Measurements from ENCODE around the gene MRS2. TPM values are rescaled to one million over a fixed set of nuclear protein-coding genes. Genes with fewer than 3 reads are reported as not detected.
"Not testable (repeated sequence)": the region's sequence is repeated elsewhere in the genome, so short reads cannot be mapped to it uniquely, and the experiment has no call there.

MRS2 gene
- total and polyA plus RNA-seq, 4 experiments from 2014 or later, result 19.0 to 27.1 (median 23.4) TPM

GRCh38 chr6:24391756-24392405, 10.9 kb upstream of the MRS2 start:
- H3K4me3 Mint-ChIP-seq, result no peak overlapping the region
- no peaks in the 10 kb centered on the region for H3K9me3 ChIP-seq (ENCODE audit: control insufficient read depth in 1 of 2, low read length in 2 of 2)
- H3K4me3 ChIP-seq (ENCODE audit: low read length in 2 of 2), result no peak overlapping the region
- intact Hi-C loops (cut with micrococcal nuclease), result no loop called here
- H3K27ac ChIP-seq (ENCODE audit: low read depth, low read length), result no peak overlapping the region
- POLR2A ChIA-PET (ENCODE audit: partially characterized antibody), result no interaction called here
- no peaks in the 10 kb centered on the region for H3K4me1 ChIP-seq (ENCODE audit: insufficient read depth, low read length)
- H3K36me3 ChIP-seq (ENCODE audit: insufficient read depth, low read length), result no peaks in the 10 kb centered on the region
- no peaks in the 10 kb centered on the region for H3K27me3 ChIP-seq (ENCODE audit: insufficient read depth, low read length)
- H3K36me3 Mint-ChIP-seq, result no peaks in the 10 kb centered on the region
- no peak overlapping the region for H3K27ac Mint-ChIP-seq
- no peaks in the 10 kb centered on the region for H3K4me1 Mint-ChIP-seq
- CTCF ChIA-PET (ENCODE audit: partially characterized antibody), result no interaction called here
- H3K27me3 Mint-ChIP-seq, result peaks cover 11 to 21% of the 10 kb centered on the region in 2 donors
- H3K9me3 Mint-ChIP-seq, result peaks cover 0 to 9% (median 6%) of the 10 kb centered on the region in 8 donors
- no peak for DNase-seq

- no peak overlapping the region for H3K27ac ChIP-seq (ENCODE audit: low read depth, low read length)
- ChIA-PET POLR2A (ENCODE audit: partially characterized antibody) (no interaction called here), CTCF (ENCODE audit: partially characterized antibody) (no interaction called here)
- no peaks in the 10 kb centered on the region for H3K27me3 ChIP-seq (ENCODE audit: insufficient read depth, low read length)
- no peaks in the 10 kb centered on the region for H3K4me1 ChIP-seq (ENCODE audit: insufficient read depth, low read length)
- no peaks in the 10 kb centered on the region for H3K36me3 Mint-ChIP-seq
- intact Hi-C loops (cut with micrococcal nuclease), result no loop called here
- H3K27me3 Mint-ChIP-seq, result peaks cover 20 to 27% of the 10 kb centered on the region in 2 donors
- no peak for DNase-seq
- no peaks in the 10 kb centered on the region for H3K4me1 Mint-ChIP-seq
- H3K4me3 Mint-ChIP-seq, result no peak overlapping the region
- H3K9me3 Mint-ChIP-seq, result peaks cover 0 to 13% (median 9%) of the 10 kb centered on the region in 8 donors
- H3K9me3 ChIP-seq (ENCODE audit: control insufficient read depth in 1 of 2, low read length in 2 of 2), result no peaks in the 10 kb centered on the region
- H3K36me3 ChIP-seq (ENCODE audit: insufficient read depth, low read length), result no peaks in the 10 kb centered on the region
- no peak overlapping the region for H3K4me3 ChIP-seq (ENCODE audit: low read length in 2 of 2)
- peak overlapping the region in 1 of 7 donors; percentile 2 for H3K27ac Mint-ChIP-seq
These were observed 8.5 kb upstream of the MRS2 start for GRCh38 chr6:24394061-24394779.

- peak overlapping the region in 1 of 7 donors; percentile 2 for H3K27ac Mint-ChIP-seq
- ChIA-PET POLR2A (ENCODE audit: partially characterized antibody) (no interaction called here), CTCF (ENCODE audit: partially characterized antibody) (no interaction called here)
- no peaks in the 10 kb centered on the region for H3K9me3 ChIP-seq (ENCODE audit: control insufficient read depth in 1 of 2, low read length in 2 of 2)
- H3K4me1 Mint-ChIP-seq, result no peaks in the 10 kb centered on the region
- H3K4me3 ChIP-seq (ENCODE audit: low read length in 2 of 2), result no peak overlapping the region
- no peaks in the 10 kb centered on the region for H3K36me3 Mint-ChIP-seq
- peaks cover 0 to 11% (median 9%) of the 10 kb centered on the region in 8 donors for H3K9me3 Mint-ChIP-seq
- intact Hi-C loops (cut with micrococcal nuclease), result no loop called here
- no peak for DNase-seq
- peaks cover 27 to 33% of the 10 kb centered on the region in 2 donors for H3K27me3 Mint-ChIP-seq
- H3K4me3 Mint-ChIP-seq, result no peak overlapping the region
- H3K27ac ChIP-seq (ENCODE audit: low read depth, low read length), result no peak overlapping the region
- no peaks in the 10 kb centered on the region for H3K4me1 ChIP-seq (ENCODE audit: insufficient read depth, low read length)
- no peaks in the 10 kb centered on the region for H3K36me3 ChIP-seq (ENCODE audit: insufficient read depth, low read length)
- no peaks in the 10 kb centered on the region for H3K27me3 ChIP-seq (ENCODE audit: insufficient read depth, low read length)
These were observed 7.8 kb upstream of the MRS2 start for GRCh38 chr6:24394780-24395437.

- no peaks in the 10 kb centered on the region for H3K27me3 ChIP-seq (ENCODE audit: insufficient read depth, low read length)
- no peaks in the 10 kb centered on the region for H3K36me3 ChIP-seq (ENCODE audit: insufficient read depth, low read length)
- Mint-ChIP-seq H3K36me3 (no peaks in the 10 kb centered on the region), H3K27ac (no peak overlapping the region), H3K27me3 (peaks cover 31 to 41% of the 10 kb centered on the region in 2 donors), H3K4me1 (no peaks in the 10 kb centered on the region), H3K9me3 (peaks cover 0 to 11% (median 9%) of the 10 kb centered on the region in 8 donors), H3K4me3 (no peak overlapping the region)
- no peak for DNase-seq
- no peak overlapping the region for H3K4me3 ChIP-seq (ENCODE audit: low read length in 2 of 2)
- intact Hi-C loops (cut with micrococcal nuclease), result no loop called here
- H3K9me3 ChIP-seq (ENCODE audit: control insufficient read depth in 1 of 2, low read length in 2 of 2), result no peaks in the 10 kb centered on the region
- H3K27ac ChIP-seq (ENCODE audit: low read depth, low read length), result no peak overlapping the region
- H3K4me1 ChIP-seq (ENCODE audit: insufficient read depth, low read length), result no peaks in the 10 kb centered on the region
- POLR2A ChIA-PET (ENCODE audit: partially characterized antibody), result no interaction called here
- CTCF ChIA-PET (ENCODE audit: partially characterized antibody), result no interaction called here
These were observed 5.9 kb upstream of the MRS2 start for GRCh38 chr6:24396824-24397223.

GRCh38 chr6:24397631-24398030, 5.1 kb upstream of the MRS2 start:
- Histone ChIP-seq H3K27ac (ENCODE audit: low read depth, low read length) (no peak overlapping the region), H3K27me3 (ENCODE audit: insufficient read depth, low read length) (no peaks in the 10 kb centered on the region), H3K36me3 (ENCODE audit: insufficient read depth, low read length) (no peaks in the 10 kb centered on the region), H3K4me1 (ENCODE audit: insufficient read depth, low read length) (no peaks in the 10 kb centered on the region), H3K9me3 (ENCODE audit: control insufficient read depth in 1 of 2, low read length in 2 of 2) (no peaks in the 10 kb centered on the region), H3K4me3 (ENCODE audit: low read length in 2 of 2) (no peak overlapping the region)
- Mint-ChIP-seq H3K36me3 (no peaks in the 10 kb centered on the region), H3K27ac (no peak overlapping the region), H3K27me3 (peaks cover 31 to 41% of the 10 kb centered on the region in 2 donors), H3K4me1 (peaks cover 2 to 6% (median 2%) of the 10 kb centered on the region in 4 donors), H3K9me3 (peaks cover 0 to 11% (median 9%) of the 10 kb centered on the region in 8 donors), H3K4me3 (no peak overlapping the region)
- DNase-seq, result no peak
- intact Hi-C loops (cut with micrococcal nuclease), result no loop called here
- ChIA-PET POLR2A (ENCODE audit: partially characterized antibody) (no interaction called here), CTCF (ENCODE audit: partially characterized antibody) (no interaction called here)

GRCh38 chr6:24400045-24401039, 2.4 kb upstream of the MRS2 start:
- not testable (repeated sequence) for DNase-seq
- peaks cover 29 to 35% of the 10 kb centered on the region in 2 donors for H3K27me3 Mint-ChIP-seq

More at GRCh38 chr6:24400045-24401039, 2.4 kb upstream of the MRS2 start:
- H3K27me3 ChIP-seq (ENCODE audit: insufficient read depth, low read length); CTCF ChIA-PET (ENCODE audit: partially characterized antibody); H3K36me3 Mint-ChIP-seq; H3K27ac ChIP-seq (ENCODE audit: low read depth, low read length); POLR2A ChIA-PET (ENCODE audit: partially characterized antibody); H3K4me3 ChIP-seq (ENCODE audit: low read length in 2 of 2); H3K9me3 ChIP-seq (ENCODE audit: control insufficient read depth in 1 of 2, low read length in 2 of 2); H3K36me3 ChIP-seq (ENCODE audit: insufficient read depth, low read length): not testable (repeated sequence)
- intact Hi-C loops (cut with micrococcal nuclease), result loop anchor here (5.0 kb wide), 1 partner anchor 118 kb away; no protein-coding TSS in a partner anchor
- H3K4me3 Mint-ChIP-seq, result peak overlapping the region in 3 of 8 donors; percentile 30 to 47 (median 37)
- H3K4me1 Mint-ChIP-seq, result peaks cover 15 to 29% (median 21%) of the 10 kb centered on the region in 4 donors
- peak overlapping the region in 1 of 7 donors; percentile 51 for H3K27ac Mint-ChIP-seq
- H3K9me3 Mint-ChIP-seq, result peaks cover 0 to 11% (median 9%) of the 10 kb centered on the region in 8 donors
- H3K4me1 ChIP-seq (ENCODE audit: insufficient read depth, low read length), result peaks cover 14% of the 10 kb centered on the region
